Gastrocnemius medialis (tissue), 4 donors: Measurements from ENCODE around the gene ADGRL3. TPM values are rescaled to one million over a fixed set of nuclear protein-coding genes. Genes with fewer than 3 reads are reported as not detected.

ENCODE experiments used
- ATAC-seq, 2 donors: fragments of 150-250 bp; one replicate each; pipeline ENCODE4 v1.9.1; 2016
- DNase-seq, 2 donors: peaks; one replicate each; pipeline ENCODE4 v3.0.0-alpha.2; 2019
- H3K27ac ChIP-seq, 4 donors: fragments of 200-600 bp; sonication (generic); 1 replicate in 1 of 4; 2 replicates in 3 of 4; pipeline ENCODE4 v1.5.1; 2016 to 2018; ENCODE audit warnings: mild to moderate bottlenecking in 2 of 4, moderate library complexity in 1 of 4
- H3K27me3 ChIP-seq, 3 donors: fragments of 200-600 bp; sonication (generic) in 2 of 3; 1 replicate in 1 of 3; 2 replicates in 2 of 3; pipeline versions ENCODE4 v1.5.1 to v1.6.0; 2016 to 2019; ENCODE audit warnings: mild to moderate bottlenecking in 1 of 3, moderate library complexity in 1 of 3
- H3K36me3 ChIP-seq, 2 donors: fragments of 200-600 bp; sonication (generic) in 1 of 2; one replicate each; pipeline ENCODE4 v1.5.1; 2017 to 2018
- H3K4me1 ChIP-seq, 2 donors: fragments of 200-600 bp; sonication (generic) in 1 of 2; one replicate each; pipeline ENCODE4 v1.5.1; 2016 to 2017; ENCODE audit warnings: mild to moderate bottlenecking in 2 of 2
- H3K4me3 ChIP-seq, 4 donors: fragments of 200-600 bp; sonication (generic) in 3 of 4; 1 replicate in 1 of 4; 2 replicates in 3 of 4; pipeline ENCODE4 v1.5.1; 2016 to 2019; ENCODE audit warnings: mild to moderate bottlenecking in 2 of 4
- H3K9me3 ChIP-seq, 3 donors: fragments of 200-600 bp; sonication (generic) in 2 of 3; 1 replicate in 1 of 3; 2 replicates in 2 of 3; pipeline ENCODE4 v1.5.1; 2016 to 2019
- CTCF ChIP-seq, 5 experiments: fragments of 450-650 bp in 3 of 5; fragments of 200-600 bp in 2 of 5; sonication (generic) in 2 of 5; IDR thresholded peaks in 4 of 5; conservative IDR thresholded peaks in 1 of 5; 1 replicate in 4 of 5; 2 replicates in 1 of 5; pipeline ENCODE4 v1.5.1; 2016 to 2019; ENCODE audit warnings: antibody characterized with exemption in 5 of 5, mild to moderate bottlenecking in 3 of 5, moderate library complexity in 3 of 5
- POLR2A ChIP-seq, 2 donors: fragments of 450-650 bp; IDR thresholded peaks; one replicate each; pipeline ENCODE4 v1.6.1; 2017; ENCODE audit warnings: antibody characterized with exemption in 2 of 2, mild to moderate bottlenecking in 2 of 2, moderate library complexity in 2 of 2
- in situ Hi-C, 4 donors: fragments of 200-750 bp; cut with MboI; loops; one replicate each; pipeline versions ENCODE4 v1.15.0 to v1.8.0; 2017; ENCODE audit warnings: low sequenced_read_pairs in 4 of 4
- intact Hi-C: fragments of 100-400 bp; cut with DNase I; formaldehyde crosslinking; loops from one replicate; pipeline ENCODE4 v1.15.1; 2023; ENCODE audit warnings: low total_unique reads
- total RNA-seq, 4 donors: library from RNA; depleted of rRNA; stranded (reverse); fragments of >200 nt; gene quantifications; one replicate each; pipeline versions ENCODE4 v1.1.0 to v1.2.3, GENCODE V29; 2016

The ADGRL3 gene
- total RNA-seq, 4 donors from 2014 or later = 0.69 to 2.2 (median 1.1) TPM

GRCh38 chr4:61915501-61915900 is 715.4 kb downstream of the ADGRL3 start:
- no peaks in the 10 kb centered on the region for H3K27me3 ChIP-seq
- intact Hi-C loops (no loop called here), in situ Hi-C loops (no loop called here)
- no peaks in the 10 kb centered on the region for H3K9me3 ChIP-seq
- no peak overlapping the region for H3K4me3 ChIP-seq
- no peaks in the 10 kb centered on the region for H3K36me3 ChIP-seq
- DNase-seq (no peak), ATAC-seq (no peak)
- no peak overlapping the region for H3K27ac ChIP-seq
- TF ChIP-seq CTCF (IDR thresholded peaks at IDR 0.05 in 4 of 5, conservative IDR thresholded peaks at IDR 0.05 in 1 of 5) (no peak), POLR2A (IDR thresholded peaks at IDR 0.05) (no peak)
- no peaks in the 10 kb centered on the region for H3K4me1 ChIP-seq

- Histone ChIP-seq H3K27ac (no peak overlapping the region), H3K36me3 (no peaks in the 10 kb centered on the region), H3K4me3 (no peak overlapping the region), H3K4me1 (no peaks in the 10 kb centered on the region), H3K9me3 (no peaks in the 10 kb centered on the region), H3K27me3 (no peaks in the 10 kb centered on the region)
- in situ Hi-C loops (no loop called here), intact Hi-C loops (no loop called here)
- no peak for ATAC-seq
- no peak for DNase-seq
- no peak for TF ChIP-seq CTCF (IDR thresholded peaks at IDR 0.05 in 4 of 5, conservative IDR thresholded peaks at IDR 0.05 in 1 of 5)
- TF ChIP-seq POLR2A (IDR thresholded peaks at IDR 0.05) = no peak
Measured at GRCh38 chr4:61918507-61918906, 718.4 kb downstream of the ADGRL3 start.

- no peak overlapping the region for H3K4me3 ChIP-seq
- intact Hi-C loops (no loop called here), in situ Hi-C loops (no loop called here)
- TF ChIP-seq POLR2A (IDR thresholded peaks at IDR 0.05) = no peak
- no peak for TF ChIP-seq CTCF (IDR thresholded peaks at IDR 0.05 in 4 of 5, conservative IDR thresholded peaks at IDR 0.05 in 1 of 5)
- no peaks in the 10 kb centered on the region for H3K9me3 ChIP-seq
- no peaks in the 10 kb centered on the region for H3K36me3 ChIP-seq
- no peaks in the 10 kb centered on the region for H3K27me3 ChIP-seq
- H3K27ac ChIP-seq = no peak overlapping the region
- DNase-seq (no peak), ATAC-seq (no peak)
- H3K4me1 ChIP-seq = no peaks in the 10 kb centered on the region
Measured at GRCh38 chr4:61918987-61919386, 718.9 kb downstream of the ADGRL3 start.

- no peak for ATAC-seq
- in situ Hi-C loops = no loop called here
Measured at GRCh38 chr4:61919561-61919960, 719.4 kb downstream of the ADGRL3 start.

More at GRCh38 chr4:61919561-61919960, 719.4 kb downstream of the ADGRL3 start:
- Histone ChIP-seq H3K4me3 (no peak overlapping the region), H3K27me3 (no peaks in the 10 kb centered on the region), H3K27ac (no peak overlapping the region), H3K9me3 (no peaks in the 10 kb centered on the region), H3K4me1 (no peaks in the 10 kb centered on the region), H3K36me3 (no peaks in the 10 kb centered on the region)
- no peak for DNase-seq
- intact Hi-C loops = no loop called here
- no peak for TF ChIP-seq CTCF (IDR thresholded peaks at IDR 0.05 in 4 of 5, conservative IDR thresholded peaks at IDR 0.05 in 1 of 5)
- TF ChIP-seq POLR2A (IDR thresholded peaks at IDR 0.05) = no peak
